ENCODE data around the gene ARHGAP40. TPM values are rescaled to one million over a fixed set of nuclear protein-coding genes. Genes with fewer than 3 reads are reported as not detected.

Gene ARHGAP40
- total RNA-seq, 4 donors from 2014 or later: not detected

GRCh38 chr20:38667417-38667956, 65.9 kb downstream of the ARHGAP40 start:
- Histone ChIP-seq H3K4me3 (no peak overlapping the region), H3K4me1 (no peaks in the 10 kb centered on the region), H3K27ac (no peak overlapping the region), H3K27me3 (peaks cover 94% of the 10 kb centered on the region), H3K9me3 (peaks cover 0 to 8% (median 0%) of the 10 kb centered on the region in 3 donors), H3K36me3 (no peaks in the 10 kb centered on the region)
- TF ChIP-seq POLR2AphosphoS5 (IDR thresholded peaks at IDR 0.05): no peak
- no peak for TF ChIP-seq CTCF (IDR thresholded peaks at IDR 0.05)
- TF ChIP-seq POLR2A (IDR thresholded peaks at IDR 0.05): no peak
- TF ChIP-seq EP300 (IDR thresholded peaks at IDR 0.05): no peak
- no peak for ATAC-seq
- 60 to 79% methylated on average over 1 to 6 of the region's 6 CpGs for WGBS, 2 donors (ENCODE audit: low coverage in 1 of 2)

GRCh38 chr20:38669688-38670087, 68.1 kb downstream of the ARHGAP40 start:
- H3K4me3 ChIP-seq: no peak overlapping the region
- H3K9me3 ChIP-seq: no peaks in the 10 kb centered on the region
- no peak overlapping the region for H3K27ac ChIP-seq
- ATAC-seq: no peak
- TF ChIP-seq POLR2A (IDR thresholded peaks at IDR 0.05) (no peak), EP300 (IDR thresholded peaks at IDR 0.05) (no peak), POLR2AphosphoS5 (IDR thresholded peaks at IDR 0.05) (no peak), CTCF (IDR thresholded peaks at IDR 0.05) (no peak)
- H3K4me1 ChIP-seq: peaks cover 0 to 16% (median 12%) of the 10 kb centered on the region in 3 donors
- H3K36me3 ChIP-seq: no peaks in the 10 kb centered on the region
- peaks cover 95% of the 10 kb centered on the region for H3K27me3 ChIP-seq

GRCh38 chr20:38670786-38671185, 69.2 kb downstream of the ARHGAP40 start:
- TF ChIP-seq EP300 (IDR thresholded peaks at IDR 0.05) (no peak), POLR2A (IDR thresholded peaks at IDR 0.05) (no peak), POLR2AphosphoS5 (IDR thresholded peaks at IDR 0.05) (no peak), CTCF (IDR thresholded peaks at IDR 0.05) (no peak)
- H3K4me1 ChIP-seq: peaks cover 0 to 17% (median 12%) of the 10 kb centered on the region in 3 donors
- 52% methylated on average over 3 of the region's 3 CpGs; no CpG with 5 or more reads in 1 of the 2 donors for WGBS, 2 donors (ENCODE audit: low coverage in 1 of 2)
- no peak overlapping the region for H3K27ac ChIP-seq
- no peak for ATAC-seq
- H3K9me3 ChIP-seq: no peaks in the 10 kb centered on the region
- H3K27me3 ChIP-seq: peaks cover 95% of the 10 kb centered on the region
- no peak overlapping the region for H3K4me3 ChIP-seq
- no peaks in the 10 kb centered on the region for H3K36me3 ChIP-seq

GRCh38 chr20:38671186-38671585, 69.6 kb downstream of the ARHGAP40 start:
- TF ChIP-seq CTCF (IDR thresholded peaks at IDR 0.05) (no peak), POLR2A (IDR thresholded peaks at IDR 0.05) (no peak), EP300 (IDR thresholded peaks at IDR 0.05) (no peak), POLR2AphosphoS5 (IDR thresholded peaks at IDR 0.05) (no peak)
- 13 to 20% methylated on average over 3 to 4 of the region's 6 CpGs for WGBS, 2 donors (ENCODE audit: low coverage in 1 of 2)
- H3K27me3 ChIP-seq: peaks cover 96% of the 10 kb centered on the region

GRCh38 chr20:38671701-38672292, 70.2 kb downstream of the ARHGAP40 start:
- H3K9me3 ChIP-seq: no peaks in the 10 kb centered on the region
- no peak for ATAC-seq
- H3K4me1 ChIP-seq: peaks cover 0 to 17% (median 12%) of the 10 kb centered on the region in 3 donors
- H3K4me3 ChIP-seq: no peak overlapping the region
- WGBS, 2 donors (ENCODE audit: low coverage in 1 of 2): 42 to 100% methylated on average over 2 to 4 of the region's 4 CpGs
- no peaks in the 10 kb centered on the region for H3K36me3 ChIP-seq
- peaks cover 96% of the 10 kb centered on the region for H3K27me3 ChIP-seq
- no peak overlapping the region for H3K27ac ChIP-seq
- TF ChIP-seq CTCF (IDR thresholded peaks at IDR 0.05) (no peak), EP300 (IDR thresholded peaks at IDR 0.05) (no peak)

More at GRCh38 chr20:38671186-38671585, 69.6 kb downstream of the ARHGAP40 start:
- ATAC-seq: no peak
- Histone ChIP-seq H3K4me1 (peaks cover 0 to 17% (median 12%) of the 10 kb centered on the region in 3 donors), H3K36me3 (no peaks in the 10 kb centered on the region), H3K27ac (no peak overlapping the region), H3K4me3 (no peak overlapping the region), H3K9me3 (no peaks in the 10 kb centered on the region)
